ENCODE data around the gene PTPRA. TPM values are rescaled to one million over a fixed set of nuclear protein-coding genes. Genes with fewer than 3 reads are reported as not detected.

The PTPRA gene
- total and polyA plus RNA-seq, 10 of the 15 experiments (the other 5 are each of a cell fraction or from before 2014, with no cell fraction given) = 3.9 to 62.1 (median 34.6) TPM

GRCh38 chr20:2840967-2841531 is 32.2 kb upstream of the PTPRA start:
- ATAC-seq (peak; percentile 59), DNase-seq (ENCODE audit: low read depth, low spot score) (no peak), FAIRE-seq (no peak)
- CTCF ChIA-PET = interaction anchor here (0.7 kb wide), 1 partner anchor 271 kb away, joined by 3 read pairs; no protein-coding TSS in a partner anchor
- WGBS (ENCODE audit: insufficient coverage, insufficient replicate concordance, low lambda C conversion rate, missing lambda C conversion rate) = 11% methylated on average over 32 of the region's 33 CpGs
- Histone ChIP-seq H3K4me2 (ENCODE audit: control insufficient read depth, insufficient read depth) (peak overlapping the region; percentile 68), H3K36me3 (ENCODE audit: control insufficient read depth in 2 of 2, insufficient read depth in 2 of 2, low read length in 1 of 2) (no peaks in the 10 kb centered on the region), H3K27me3 (replicated peaks in 1 of 2; ENCODE audit: control insufficient read depth in 2 of 2, insufficient read depth in 2 of 2, low read length in 1 of 2) (no peaks in the 10 kb centered on the region), H3K9ac (ENCODE audit: control insufficient read depth, insufficient read depth, low read length) (peak overlapping the region; percentile 82), H2AFZ (ENCODE audit: control insufficient read depth, low read depth, low read length) (peak overlapping the region; percentile 98), H3K79me2 (ENCODE audit: control insufficient read depth, insufficient read depth, low read length) (peaks cover 6% of the 10 kb centered on the region; the same call in 1 of the 2 replicates), H3K9me3 (replicated peaks; ENCODE audit: control insufficient read depth, insufficient read depth, low read length) (no peaks in the 10 kb centered on the region), H3K27ac (ENCODE audit: control insufficient read depth, insufficient read depth) (peak overlapping the region; percentile 64), H4K20me1 (ENCODE audit: control insufficient read depth, insufficient read depth) (no peaks in the 10 kb centered on the region), H3K4me1 (ENCODE audit: control insufficient read depth, insufficient read depth, low read length) (peaks cover 14% of the 10 kb centered on the region), H3K4me3 (peak overlapping the region; percentile 99)
- POLR2A ChIA-PET = interaction anchor here (0.6 to 1.3 kb wide), 4 partner anchors 30 to 189 kb away, joined by 3 to 4 read pairs (median 4); partner anchors contain the start of gene PTPRA
- in situ Hi-C loops (cut with MboI) (no loop called here), intact Hi-C loops (cut with micrococcal nuclease; ENCODE audit: unreplicated experiment) (loop anchor here (5.0 kb wide), 1 partner anchor 71 kb away; no protein-coding TSS in a partner anchor)
- RAD21 ChIA-PET (ENCODE audit: unreplicated experiment) = no interaction called here
- SMC1A ChIA-PET (ENCODE audit: uncharacterized antibody, unreplicated experiment) = no interaction called here
- BruUV-seq (replicated peaks) = TSS peak; percentile 81
- TF ChIP-seq KDM1A (IDR thresholded peaks at IDR 0.05; ENCODE audit: borderline replicate concordance) (no peak), CEBPB (IDR thresholded peaks at IDR 0.05; ENCODE audit: borderline replicate concordance in 1 of 2, low read depth in 2 of 2, low read length in 2 of 2) (no peak), NFIC (IDR thresholded peaks at IDR 0.05; ENCODE audit: low read depth, low read length) (no peak), SKIL (IDR thresholded peaks at IDR 0.05; ENCODE audit: low read depth, poor library complexity, severe bottlenecking) (no peak), PAX8 (IDR thresholded peaks at IDR 0.05) (no peak), ZBTB11 (CRISPR knock-in tag; IDR thresholded peaks at IDR 0.05) (no peak), MXI1 (IDR thresholded peaks at IDR 0.05; ENCODE audit: low read depth, low read length) (0 out of 2 replicates have a peak, but pooled peaks have one; percentile 14), NFXL1 (IDR thresholded peaks at IDR 0.05; ENCODE audit: borderline replicate concordance) (no peak), ELK1 (IDR thresholded peaks at IDR 0.05; ENCODE audit: low read depth, low read length) (no peak), ZNF592 (IDR thresholded peaks at IDR 0.05) (no peak)
